HG03442 (cell line): ENCODE measurements around the gene DNAJC21.
"Not testable (repeated sequence)": the region's sequence is repeated elsewhere in the genome, so short reads cannot be mapped to it uniquely, and the experiment has no call there.

Experiments
- ATAC-seq: cut with Tn5 transposase; IDR thresholded peaks from one replicate; pipeline ENCODE4 v1.9.1; 2021; ENCODE audit warnings: mild to moderate bottlenecking, moderate library complexity; ENCODE audit not compliant: unreplicated experiment

The DNAJC21 gene

GRCh38 chr5:34919077-34919476 lies 10.3 kb upstream of the DNAJC21 start:
- ATAC-seq: no peak

GRCh38 chr5:34923256-34923655 lies 6.1 kb upstream of the DNAJC21 start:
- not testable (repeated sequence) for ATAC-seq

- peak; percentile 91 for ATAC-seq
These were observed 5.5 kb upstream of the DNAJC21 start for GRCh38 chr5:34923694-34924461.

DNA sequence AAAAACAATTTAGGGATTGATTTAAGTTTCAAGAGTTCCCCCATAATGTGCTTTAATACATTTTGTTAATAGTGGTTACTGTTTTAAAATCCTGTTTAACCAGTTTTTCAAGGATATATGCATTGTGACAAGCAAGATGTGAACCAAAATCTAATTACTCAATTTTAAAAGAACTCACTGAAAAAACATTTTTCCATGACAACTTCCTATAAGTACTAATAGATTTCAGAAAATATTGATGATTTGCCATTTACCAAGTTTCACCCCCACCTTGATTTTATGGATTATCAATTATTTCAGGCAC lies 4.9 kb upstream of the DNAJC21 start:
- no peak for ATAC-seq

GRCh38 chr5:34926318-34926888 lies 3.0 kb upstream of the DNAJC21 start:
- ATAC-seq: no peak

DNA sequence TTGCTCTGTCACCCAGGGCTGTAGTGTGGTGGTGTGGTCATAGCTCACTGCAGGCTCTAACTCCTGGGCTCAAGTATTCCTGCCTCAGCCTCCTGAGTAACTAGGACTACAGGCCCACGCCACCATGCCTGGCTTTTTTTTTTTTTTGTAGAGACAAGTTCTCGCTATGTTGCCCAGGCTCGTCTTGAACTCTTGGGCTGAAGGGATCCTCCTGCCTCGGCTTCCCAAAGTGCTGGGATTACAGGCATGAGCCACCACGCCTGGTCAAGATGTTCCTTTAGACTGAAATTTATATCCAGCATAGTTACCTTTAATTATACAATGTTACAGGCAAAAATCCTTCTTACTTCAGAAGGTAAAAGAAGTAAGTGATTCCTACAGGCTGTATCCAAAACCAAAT lies 1.6 kb upstream of the DNAJC21 start:
- ATAC-seq: no peak

GRCh38 chr5:34928267-34928666 lies 1.1 kb upstream of the DNAJC21 start:
- ATAC-seq: no peak

DNA sequence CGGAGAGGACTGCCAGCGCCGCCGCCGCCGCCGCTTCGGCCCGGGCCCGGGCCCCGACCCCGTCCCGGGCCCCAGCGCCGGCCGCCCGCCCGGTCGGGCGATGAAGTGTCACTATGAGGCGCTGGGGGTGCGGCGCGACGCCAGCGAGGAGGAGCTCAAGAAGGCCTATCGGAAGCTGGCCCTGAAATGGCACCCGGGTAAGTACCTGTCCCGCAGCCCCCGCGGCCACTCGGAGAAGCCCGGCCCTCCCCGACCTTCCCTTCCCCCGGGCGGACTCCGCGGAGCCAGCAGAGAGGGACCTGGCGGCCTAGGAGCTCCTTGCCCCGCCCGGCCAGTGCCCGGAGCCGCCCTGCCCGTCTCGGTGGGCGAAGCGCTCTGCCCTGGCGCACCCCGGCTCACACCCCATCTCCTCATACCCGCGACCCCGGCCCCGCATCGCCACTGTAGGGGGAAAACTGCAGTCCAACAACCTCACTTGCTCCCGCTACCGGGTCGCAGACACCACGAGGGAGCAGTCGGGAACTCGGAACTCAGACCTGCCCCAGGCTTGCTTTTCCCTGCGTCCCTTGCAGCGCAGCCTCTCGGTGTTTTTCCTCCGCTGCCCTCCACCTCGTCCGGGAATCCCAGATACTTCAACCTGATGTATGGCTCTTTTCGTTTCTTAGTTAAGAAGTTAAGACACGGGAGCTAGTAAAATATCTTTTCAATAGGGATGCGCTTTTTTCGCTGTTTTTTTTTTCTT lies 532 bp downstream of the DNAJC21 start:
- peak; percentile 73 for ATAC-seq

- ATAC-seq: no peak
These were observed 1.1 kb downstream of the DNAJC21 start for GRCh38 chr5:34930462-34930844.

- no peak for ATAC-seq
These were observed 1.5 kb downstream of the DNAJC21 start for GRCh38 chr5:34930870-34931269.

DNA sequence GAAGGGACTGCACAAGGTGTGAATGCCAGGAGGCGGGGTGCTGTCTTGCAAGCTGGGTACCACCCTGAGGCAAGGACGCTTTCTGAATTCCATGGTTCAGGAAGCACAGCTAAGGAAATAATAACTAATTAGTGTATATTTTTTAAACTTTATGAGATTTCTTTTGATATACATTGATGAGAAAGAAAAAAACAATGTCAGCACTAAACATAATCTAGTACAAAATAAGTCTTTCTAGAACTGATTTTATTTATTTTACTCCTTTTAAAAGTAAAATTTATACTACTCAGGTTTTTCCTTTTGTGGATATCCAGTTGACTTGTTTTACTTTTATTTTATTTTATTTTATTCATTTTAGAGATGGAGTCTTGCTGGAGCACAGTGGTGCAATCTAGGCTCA lies 3.6 kb downstream of the DNAJC21 start:
- no peak for ATAC-seq

GRCh38 chr5:34941936-34942335 lies 12.6 kb downstream of the DNAJC21 start:
- ATAC-seq: no peak

GRCh38 chr5:34944044-34944443 lies 14.7 kb downstream of the DNAJC21 start:
- no peak for ATAC-seq

GRCh38 chr5:34944460-34945047 lies 15.2 kb downstream of the DNAJC21 start:
- ATAC-seq: no peak

DNA sequence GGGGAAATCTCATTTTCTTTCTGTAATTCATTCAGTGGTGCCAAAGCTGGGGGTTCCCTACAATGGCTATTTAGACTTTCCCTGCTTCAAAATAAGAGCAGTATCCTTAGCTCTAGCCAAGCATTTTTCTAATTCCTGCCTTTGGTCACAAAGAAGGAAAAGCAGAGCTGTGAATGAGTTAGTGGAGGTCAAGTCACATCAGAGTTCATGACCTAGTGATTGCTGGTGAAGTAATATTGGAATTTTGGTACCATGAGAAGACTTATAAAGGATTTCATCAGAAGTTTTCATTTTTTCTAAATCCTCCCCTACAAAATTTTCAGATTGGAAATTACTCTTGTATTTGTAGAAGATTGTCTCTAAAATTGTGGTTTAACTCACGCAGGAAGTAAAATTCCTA lies 28.0 kb downstream of the DNAJC21 start:
- no peak for ATAC-seq

GRCh38 chr5:34957857-34958690 lies 28.7 kb downstream of the DNAJC21 start:
- ATAC-seq: no peak

DNA sequence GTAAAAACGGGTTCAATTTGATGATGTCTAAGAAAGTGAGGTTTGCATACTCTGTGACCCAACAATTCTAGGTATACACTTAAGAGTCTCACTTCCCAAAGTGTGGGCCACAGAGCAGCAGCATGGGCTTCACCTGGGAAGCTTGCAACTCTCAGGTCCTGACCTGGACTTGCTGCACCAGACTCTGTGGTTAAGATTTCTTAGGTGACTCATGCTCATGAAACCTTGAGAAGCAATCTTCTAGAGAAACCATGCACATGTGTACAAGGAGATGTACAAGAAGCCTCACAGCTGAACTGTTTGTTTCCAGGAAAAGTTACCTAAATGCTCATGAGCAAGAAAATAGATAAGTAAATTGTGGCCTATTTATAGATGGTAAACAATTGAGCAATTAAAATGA lies 30.0 kb downstream of the DNAJC21 start:
- ATAC-seq: peak; percentile 97

- no peak for ATAC-seq
These were observed 38.2 kb downstream of the DNAJC21 start for GRCh38 chr5:34967540-34967939.

- no peak for ATAC-seq
These were observed 38.9 kb downstream of the DNAJC21 start for GRCh38 chr5:34968258-34968657.

GRCh38 chr5:34970552-34970951 lies 41.2 kb downstream of the DNAJC21 start:
- no peak for ATAC-seq

DNA sequence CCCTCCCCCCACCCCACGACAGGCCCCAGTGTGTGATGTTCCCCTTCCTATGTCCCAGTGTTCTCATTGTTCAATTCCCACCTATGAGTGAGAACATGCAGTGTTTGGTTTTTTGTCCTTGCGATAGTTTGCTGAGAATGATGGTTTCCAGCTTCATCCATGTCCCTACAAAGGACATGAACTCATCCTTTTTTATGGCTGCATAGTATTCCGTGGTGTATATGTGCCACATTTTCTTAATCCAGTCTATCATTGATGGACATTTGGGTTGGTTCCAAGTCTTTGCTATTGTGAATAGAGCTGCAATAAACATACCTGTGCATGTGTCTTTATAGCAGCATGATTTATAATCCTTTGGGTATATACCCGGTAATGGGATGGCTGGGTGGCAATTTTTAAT lies 42.3 kb downstream of the DNAJC21 start:
- ATAC-seq: not testable (repeated sequence)
